Nephron progenitor cell (in vitro differentiated cells): ENCODE measurements around the gene ABCC12.
A peak's percentile ranks its signal among the peaks of the same experiment; 100 is the strongest.
"Not testable (repeated sequence)": the region's sequence is repeated elsewhere in the genome, so short reads cannot be mapped to it uniquely, and the experiment has no call there.

Experiments used
- DNase-seq: peaks from one replicate; pipeline ENCODE4 v3.0.0; 2021
- H3K27ac Mint-ChIP-seq: 2 replicates; pipeline ENCODE4 v1.8.0; 2021; ENCODE audit warnings: mild to moderate bottlenecking, moderate library complexity, mixed read lengths
- H3K27me3 Mint-ChIP-seq: 2 replicates; pipeline ENCODE4 v1.8.0; 2021; ENCODE audit warnings: mild to moderate bottlenecking, low read depth, mixed read lengths; ENCODE audit not compliant: poor library complexity
- H3K36me3 Mint-ChIP-seq: 2 replicates; pipeline ENCODE4 v1.8.0; 2021; ENCODE audit warnings: low read depth, mixed read lengths
- H3K4me1 Mint-ChIP-seq: 2 replicates; pipeline ENCODE4 v1.8.0; 2021; ENCODE audit warnings: mixed read lengths
- H3K4me3 Mint-ChIP-seq: 2 replicates; pipeline ENCODE4 v1.8.0; 2021; ENCODE audit warnings: mild to moderate bottlenecking, moderate library complexity, mixed read lengths
- H3K9me3 Mint-ChIP-seq: 2 replicates; pipeline ENCODE4 v1.8.0; 2021; ENCODE audit warnings: mild to moderate bottlenecking, moderate library complexity, mixed read lengths
- CTCF ChIP-seq: fragments of 200-600 bp; sonication (generic); IDR thresholded peaks from 2 replicates; pipeline ENCODE4 v1.5.0; 2021; ENCODE audit warnings: antibody characterized with exemption

ABCC12 gene

GRCh38 chr16:48169896-48170295 is 14.1 kb upstream of the ABCC12 start:
- no peak for DNase-seq
- no peak for TF ChIP-seq CTCF

DNA sequence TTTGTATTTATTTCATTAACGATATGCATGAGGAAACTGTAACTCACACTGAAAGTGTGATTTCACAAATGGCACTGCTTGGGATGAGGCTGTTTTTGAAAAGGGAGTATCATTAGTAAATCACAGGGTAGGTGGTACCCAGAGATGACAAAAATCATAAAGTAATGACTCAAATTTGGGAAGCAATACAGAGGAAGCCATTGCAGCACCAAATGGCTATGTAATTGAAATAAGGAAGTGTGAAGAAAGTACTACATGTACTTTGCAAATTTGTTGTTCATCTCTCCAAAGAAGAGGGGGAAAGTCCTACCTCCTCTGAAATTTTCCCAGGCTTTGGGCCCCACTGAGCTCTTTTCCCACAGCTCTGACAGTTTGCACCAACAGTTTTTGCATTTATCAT is 12.3 kb upstream of the ABCC12 start:
- Mint-ChIP-seq H3K36me3 (no peaks in the 10 kb centered on the region), H3K27ac (no peak overlapping the region), H3K4me3 (no peak overlapping the region), H3K4me1 (peaks cover 16% of the 10 kb centered on the region), H3K27me3 (peaks cover 11% of the 10 kb centered on the region), H3K9me3 (no peaks in the 10 kb centered on the region)
- no peak for DNase-seq
- TF ChIP-seq CTCF, result no peak

More at GRCh38 chr16:48169896-48170295, 14.1 kb upstream of the ABCC12 start:
- H3K4me1 Mint-ChIP-seq, result peaks cover 20% of the 10 kb centered on the region
- H3K9me3 Mint-ChIP-seq, result no peaks in the 10 kb centered on the region
- no peak overlapping the region for H3K4me3 Mint-ChIP-seq
- H3K27ac Mint-ChIP-seq, result no peak overlapping the region
- no peaks in the 10 kb centered on the region for H3K36me3 Mint-ChIP-seq
- H3K27me3 Mint-ChIP-seq, result peaks cover 16% of the 10 kb centered on the region

DNA sequence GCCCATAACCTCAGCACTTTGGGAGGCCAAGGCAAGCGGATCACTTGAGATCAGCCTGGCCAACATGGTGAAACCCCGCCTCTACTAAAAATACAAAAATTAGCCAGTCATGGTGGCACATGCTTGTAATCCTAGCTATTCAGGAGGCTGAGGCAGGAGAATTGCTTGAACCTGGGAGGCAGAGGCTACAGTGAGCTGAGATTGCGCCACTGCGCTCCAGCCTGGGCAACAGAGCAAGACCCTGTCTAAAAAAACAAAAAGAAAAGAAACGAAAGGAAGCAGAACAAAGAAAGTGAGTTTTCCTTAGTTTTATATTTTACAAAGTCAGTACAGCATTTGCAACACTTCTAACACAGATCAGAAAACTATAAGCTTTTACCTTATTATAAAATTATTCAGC is 10.8 kb upstream of the ABCC12 start:
- H3K9me3 Mint-ChIP-seq, H3K4me3 Mint-ChIP-seq, H3K27ac Mint-ChIP-seq, H3K36me3 Mint-ChIP-seq, DNase-seq: not testable (repeated sequence)
- peaks cover 25% of the 10 kb centered on the region for H3K4me1 Mint-ChIP-seq
- H3K27me3 Mint-ChIP-seq, result peaks cover 11% of the 10 kb centered on the region

- Mint-ChIP-seq H3K4me1 (peaks cover 29% of the 10 kb centered on the region), H3K27me3 (peaks cover 11% of the 10 kb centered on the region), H3K9me3 (no peaks in the 10 kb centered on the region), H3K4me3 (no peak overlapping the region), H3K36me3 (no peaks in the 10 kb centered on the region), H3K27ac (no peak overlapping the region)
- DNase-seq, result no peak
- TF ChIP-seq CTCF, result no peak
These were observed 10.3 kb upstream of the ABCC12 start for GRCh38 chr16:48165961-48166578.

- H3K4me1 Mint-ChIP-seq, result peaks cover 31% of the 10 kb centered on the region
- peak; percentile 85 for DNase-seq
- H3K27me3 Mint-ChIP-seq, result peaks cover 16% of the 10 kb centered on the region
- peak; percentile 93 for TF ChIP-seq CTCF
- H3K36me3 Mint-ChIP-seq, result no peaks in the 10 kb centered on the region
- peak overlapping the region; percentile 7 for H3K27ac Mint-ChIP-seq
- H3K4me3 Mint-ChIP-seq, result no peak overlapping the region
- no peaks in the 10 kb centered on the region for H3K9me3 Mint-ChIP-seq
These were observed 9.3 kb upstream of the ABCC12 start for GRCh38 chr16:48164907-48165715.

DNA sequence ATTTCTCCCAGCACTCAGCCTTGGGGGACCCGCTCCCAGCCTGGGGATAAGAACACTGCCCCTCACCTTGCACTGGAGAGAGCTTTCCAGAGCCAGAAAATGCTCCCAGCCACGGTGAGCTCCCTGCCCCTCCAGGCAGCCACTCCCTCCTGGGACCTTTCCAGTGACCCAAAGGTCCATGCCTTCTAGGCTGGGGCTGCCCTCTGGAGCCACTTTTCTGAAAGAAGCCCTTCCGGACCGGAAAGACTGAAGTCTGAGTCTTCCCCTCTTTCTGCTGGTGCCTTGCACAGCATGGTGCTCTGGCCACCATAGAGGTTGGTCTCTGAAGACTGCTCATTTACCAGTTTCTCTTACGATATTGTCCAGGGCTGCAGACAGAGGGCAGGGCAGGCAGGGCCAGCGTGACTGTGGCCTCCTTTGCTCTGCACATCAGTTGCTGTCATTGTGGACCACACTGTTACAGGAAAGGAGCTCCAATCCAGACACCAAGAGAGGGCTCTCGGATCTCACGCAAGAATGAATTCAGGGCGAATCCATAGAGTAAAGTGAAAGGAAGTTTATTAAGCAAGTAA is 7.1 kb upstream of the ABCC12 start:
- TF ChIP-seq CTCF, result no peak

More for the DNA sequence above, 7.1 kb upstream of the ABCC12 start:
- no peak for DNase-seq
- Mint-ChIP-seq H3K4me1 (peaks cover 31% of the 10 kb centered on the region), H3K27me3 (peaks cover 25% of the 10 kb centered on the region), H3K36me3 (no peaks in the 10 kb centered on the region), H3K4me3 (no peak overlapping the region), H3K27ac (no peak overlapping the region), H3K9me3 (no peaks in the 10 kb centered on the region)
